Skin of body (tissue), 2 donors: Measurements from ENCODE around the gene MRPS18A. TPM values are rescaled to one million over a fixed set of nuclear protein-coding genes. Genes with fewer than 3 reads are reported as not detected.
"Not testable (repeated sequence)": the region's sequence is repeated elsewhere in the genome, so short reads cannot be mapped to it uniquely, and the experiment has no call there.

Experiments
- DNase-seq: peaks from one replicate; lab custom pipeline; 2025; lab: John Stamatoyannopoulos, UW
- total RNA-seq: library from RNA; depleted of rRNA; stranded (reverse); fragments of >200 nt; gene quantifications from one replicate; pipeline ENCODE4 v1.2.3, GENCODE V29; 2014

Gene MRPS18A
- total RNA-seq, 1 donor from 2014 or later = 29.5 TPM

- DNase-seq = no peak
Measured at GRCh38 chr6:43671011-43671800, 16.4 kb downstream of the MRPS18A start.

- DNase-seq = no peak
Measured at GRCh38 chr6:43670623-43670986, 17.0 kb downstream of the MRPS18A start.

GRCh38 chr6:43669922-43670622, 17.5 kb downstream of the MRPS18A start:
- no peak for DNase-seq

GRCh38 chr6:43669050-43669921, 18.3 kb downstream of the MRPS18A start:
- DNase-seq = peak; percentile 55

GRCh38 chr6:43668151-43669028, 19.2 kb downstream of the MRPS18A start:
- no peak for DNase-seq

- peak; percentile 32 for DNase-seq
Measured at GRCh38 chr6:43667245-43668150, 20.1 kb downstream of the MRPS18A start.

GRCh38 chr6:43666196-43666920, 21.2 kb downstream of the MRPS18A start:
- no peak for DNase-seq

GRCh38 chr6:43665376-43665775, 22.2 kb downstream of the MRPS18A start:
- no peak for DNase-seq

- DNase-seq = not testable (repeated sequence)
Measured at GRCh38 chr6:43662948-43663347, 24.6 kb downstream of the MRPS18A start.

GRCh38 chr6:43658161-43658560, 29.4 kb downstream of the MRPS18A start:
- DNase-seq = no peak

- no peak for DNase-seq
Measured at GRCh38 chr6:43657221-43657802, 30.3 kb downstream of the MRPS18A start.

GRCh38 chr6:43652822-43653221, 34.8 kb downstream of the MRPS18A start:
- not testable (repeated sequence) for DNase-seq

- DNase-seq = no peak
Measured at GRCh38 chr6:43648248-43648647, 39.3 kb downstream of the MRPS18A start.

GRCh38 chr6:43647613-43648012, 40.0 kb downstream of the MRPS18A start:
- DNase-seq = no peak

- DNase-seq = no peak
Measured at GRCh38 chr6:43645613-43645964, 42.0 kb downstream of the MRPS18A start.

- peak; percentile 69 for DNase-seq
Measured at GRCh38 chr6:43644940-43645612, 42.5 kb downstream of the MRPS18A start, which contains the start of gene RSPH9. Gene RSPH9 (plus strand): TSS chr6:43645036. CDS start chr6:43645099, 63 bp downstream.

GRCh38 chr6:43639984-43640800, 47.4 kb downstream of the MRPS18A start:
- no peak for DNase-seq
